ENCODE data around the gene C9orf43.

The C9orf43 gene

GRCh38 chr9:113454914-113455761 lies 44.6 kb downstream of the C9orf43 start:
- no peak for TF ChIP-seq CTCF (IDR thresholded peaks at IDR 0.05; ENCODE audit: insufficient read depth, low read length, poor library complexity, severe bottlenecking)
- Histone ChIP-seq H3K36me3 (ENCODE audit: control insufficient read depth, insufficient read depth, low read length) (no peaks in the 10 kb centered on the region), H3K4me3 (replicated peaks; ENCODE audit: low read depth, low read length) (no peak overlapping the region), H3K27me3 (replicated peaks; ENCODE audit: control insufficient read depth, insufficient read depth, low read length) (no peaks in the 10 kb centered on the region)
- DNase-seq (ENCODE audit: extremely low read depth, insufficient read length): peak; percentile 20

GRCh38 chr9:113456235-113456634 lies 45.7 kb downstream of the C9orf43 start:
- no peaks in the 10 kb centered on the region for H3K36me3 ChIP-seq (ENCODE audit: control insufficient read depth, insufficient read depth, low read length)
- no peak for TF ChIP-seq CTCF (IDR thresholded peaks at IDR 0.05; ENCODE audit: insufficient read depth, low read length, poor library complexity, severe bottlenecking)
- DNase-seq (ENCODE audit: extremely low read depth, insufficient read length): no peak
- H3K27me3 ChIP-seq (replicated peaks; ENCODE audit: control insufficient read depth, insufficient read depth, low read length): no peaks in the 10 kb centered on the region
- no peak overlapping the region for H3K4me3 ChIP-seq (replicated peaks; ENCODE audit: low read depth, low read length)

- Histone ChIP-seq H3K27me3 (replicated peaks; ENCODE audit: control insufficient read depth, insufficient read depth, low read length) (no peaks in the 10 kb centered on the region; the same call in 1 of the 2 replicates), H3K4me3 (replicated peaks; ENCODE audit: low read depth, low read length) (no peak overlapping the region), H3K36me3 (ENCODE audit: control insufficient read depth, insufficient read depth, low read length) (no peaks in the 10 kb centered on the region)
- no peak for TF ChIP-seq CTCF (IDR thresholded peaks at IDR 0.05; ENCODE audit: insufficient read depth, low read length, poor library complexity, severe bottlenecking)
- no peak for DNase-seq (ENCODE audit: extremely low read depth, insufficient read length)
Measured at GRCh38 chr9:113461285-113461684, 50.7 kb downstream of the C9orf43 start.

- no peak for TF ChIP-seq CTCF (IDR thresholded peaks at IDR 0.05; ENCODE audit: insufficient read depth, low read length, poor library complexity, severe bottlenecking)
- Histone ChIP-seq H3K4me3 (replicated peaks; ENCODE audit: low read depth, low read length) (no peak overlapping the region), H3K36me3 (ENCODE audit: control insufficient read depth, insufficient read depth, low read length) (no peaks in the 10 kb centered on the region), H3K27me3 (replicated peaks; ENCODE audit: control insufficient read depth, insufficient read depth, low read length) (no peaks in the 10 kb centered on the region; the same call in 1 of the 2 replicates)
- no peak for DNase-seq (ENCODE audit: extremely low read depth, insufficient read length)
Measured at GRCh38 chr9:113461943-113462342, 51.4 kb downstream of the C9orf43 start.

GRCh38 chr9:113462781-113463286 lies 52.3 kb downstream of the C9orf43 start:
- H3K4me3 ChIP-seq (replicated peaks; ENCODE audit: low read depth, low read length): no peak overlapping the region
- TF ChIP-seq CTCF (IDR thresholded peaks at IDR 0.05; ENCODE audit: insufficient read depth, low read length, poor library complexity, severe bottlenecking): no peak
- DNase-seq (ENCODE audit: extremely low read depth, insufficient read length): no peak

More at GRCh38 chr9:113462781-113463286, 52.3 kb downstream of the C9orf43 start:
- Histone ChIP-seq H3K36me3 (ENCODE audit: control insufficient read depth, insufficient read depth, low read length) (no peaks in the 10 kb centered on the region), H3K27me3 (replicated peaks; ENCODE audit: control insufficient read depth, insufficient read depth, low read length) (no peaks in the 10 kb centered on the region; the same call in 1 of the 2 replicates)
